GM19467 (cell line): ENCODE data around the gene PQBP1.
A peak's percentile ranks its signal among the peaks of the same experiment; 100 is the strongest.
"Not testable (repeated sequence)": the region's sequence is repeated elsewhere in the genome, so short reads cannot be mapped to it uniquely, and the experiment has no call there.

ENCODE experiments used
- ATAC-seq: cut with Tn5 transposase; IDR thresholded peaks from one replicate; pipeline ENCODE4 v1.9.1; 2021; ENCODE audit warnings: mild to moderate bottlenecking, moderate library complexity; ENCODE audit not compliant: unreplicated experiment

PQBP1 gene

GRCh38 chrX:48897625-48898306 is at the start of gene PQBP1, which contains the start of gene TIMM17B:
PQBP1 (plus strand) TSS chrX:48897930; CDS start chrX:48898510, 580 bp downstream.
TIMM17B (minus strand) TSS chrX:48897768; CDS start chrX:48897749, 19 bp downstream.
- peak; percentile 83 for ATAC-seq

GRCh38 chrX:48848847-48849246 is 48.9 kb upstream of the PQBP1 start:
- ATAC-seq = no peak

GRCh38 chrX:48852857-48853256 is 44.9 kb upstream of the PQBP1 start:
- ATAC-seq = no peak

- ATAC-seq = not testable (repeated sequence)
Observed at GRCh38 chrX:48853494-48853893, 44.2 kb upstream of the PQBP1 start.

- ATAC-seq = not testable (repeated sequence)
Observed at GRCh38 chrX:48854121-48854804, 43.5 kb upstream of the PQBP1 start.

- no peak for ATAC-seq
Observed at GRCh38 chrX:48854898-48855297, 42.8 kb upstream of the PQBP1 start.

GRCh38 chrX:48864210-48864609 is 33.5 kb upstream of the PQBP1 start:
- ATAC-seq = no peak

GRCh38 chrX:48872017-48872416 is 25.7 kb upstream of the PQBP1 start:
- ATAC-seq = not testable (repeated sequence)

GRCh38 chrX:48876944-48877343 is 20.8 kb upstream of the PQBP1 start:
- not testable (repeated sequence) for ATAC-seq

- ATAC-seq = no peak
Observed at GRCh38 chrX:48883729-48884128, 14.0 kb upstream of the PQBP1 start.

- not testable (repeated sequence) for ATAC-seq
Observed at GRCh38 chrX:48886586-48886985, 11.1 kb upstream of the PQBP1 start.

GRCh38 chrX:48890296-48890925 is 7.3 kb upstream of the PQBP1 start:
- no peak for ATAC-seq

- peak; percentile 27 for ATAC-seq
Observed at GRCh38 chrX:48890934-48891401, 6.8 kb upstream of the PQBP1 start.

GRCh38 chrX:48891402-48892288 is 6.1 kb upstream of the PQBP1 start:
- peak; percentile 69 for ATAC-seq

- no peak for ATAC-seq
Observed at GRCh38 chrX:48892896-48893295, 4.8 kb upstream of the PQBP1 start.

GRCh38 chrX:48893556-48894348 is 4.0 kb upstream of the PQBP1 start:
- no peak for ATAC-seq

- no peak for ATAC-seq
Observed at GRCh38 chrX:48894891-48895290, 2.8 kb upstream of the PQBP1 start.

GRCh38 chrX:48896611-48897011 is 1.1 kb upstream of the PQBP1 start:
- ATAC-seq = no peak

GRCh38 chrX:48897157-48897624 is 539 bp upstream of the PQBP1 start:
- ATAC-seq = peak; percentile 11

- no peak for ATAC-seq
Observed at GRCh38 chrX:48899078-48899410, 1.3 kb downstream of the PQBP1 start.
